HG03521 (cell line): Measurements from ENCODE around the gene AGAP1.

Experiments
- ATAC-seq: cut with Tn5 transposase; IDR thresholded peaks from one replicate; pipeline ENCODE4 v1.9.1; 2021; ENCODE audit warnings: mild to moderate bottlenecking, moderate library complexity; ENCODE audit not compliant: unreplicated experiment

Gene AGAP1

DNA sequence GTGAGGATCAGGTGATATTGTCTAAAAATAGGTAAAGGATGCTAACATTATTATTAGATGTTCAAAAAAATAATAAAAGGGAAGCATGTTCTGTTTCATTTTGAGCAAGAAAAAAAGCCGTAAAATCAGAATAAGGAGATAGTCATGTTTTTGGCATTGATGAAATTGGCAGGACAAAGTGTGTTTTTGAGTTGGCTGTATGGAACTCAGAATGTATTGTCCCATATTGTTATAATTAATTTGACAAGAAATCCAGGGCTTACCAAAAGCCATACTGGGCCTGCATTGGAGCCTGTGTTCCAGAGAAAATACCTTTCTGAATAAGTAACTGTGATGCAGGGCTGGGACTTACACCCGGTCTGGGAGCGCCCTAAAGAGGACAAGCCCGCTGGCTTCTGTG is 232.0 kb downstream of the AGAP1 start:
- no peak for ATAC-seq

DNA sequence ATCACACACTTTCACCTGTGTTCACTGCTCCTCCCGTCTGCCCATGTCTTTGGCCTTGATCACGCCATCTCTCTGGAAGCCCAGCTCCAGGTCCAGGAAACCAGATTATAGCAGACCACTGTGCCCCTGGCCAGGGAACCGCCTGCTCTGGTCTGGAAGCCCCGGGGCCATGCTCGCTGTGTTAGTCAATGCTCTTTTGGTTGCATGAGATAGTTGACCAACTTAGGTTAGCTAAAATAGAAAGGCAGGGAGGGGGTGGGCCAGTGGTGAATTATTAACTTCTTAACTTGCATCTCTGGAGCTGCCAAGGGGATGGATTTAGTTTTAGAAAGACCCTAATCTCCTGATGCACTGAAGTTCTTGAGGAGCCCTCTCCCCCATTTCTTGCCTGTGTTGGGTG is 232.7 kb downstream of the AGAP1 start:
- ATAC-seq: no peak

DNA sequence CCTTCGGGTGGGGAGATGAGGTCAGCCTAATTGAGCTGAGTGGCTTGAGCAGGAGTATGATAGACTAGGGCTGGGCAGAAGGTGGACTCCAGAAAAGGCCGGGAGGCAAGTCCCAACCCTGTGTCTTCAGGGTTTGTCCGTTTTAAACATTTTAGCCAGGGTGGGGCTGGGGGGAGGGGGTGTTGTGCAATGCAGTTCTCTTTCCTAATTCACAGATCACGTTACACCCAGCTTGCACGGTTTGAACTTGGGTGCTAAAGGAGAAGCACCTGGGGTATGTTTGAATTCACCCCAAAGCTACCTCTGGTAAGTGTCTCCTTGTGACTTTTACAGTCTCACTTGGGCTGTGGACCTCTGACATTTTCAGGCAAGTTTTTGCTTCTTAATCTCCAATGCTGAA is 233.3 kb downstream of the AGAP1 start:
- ATAC-seq: no peak

DNA sequence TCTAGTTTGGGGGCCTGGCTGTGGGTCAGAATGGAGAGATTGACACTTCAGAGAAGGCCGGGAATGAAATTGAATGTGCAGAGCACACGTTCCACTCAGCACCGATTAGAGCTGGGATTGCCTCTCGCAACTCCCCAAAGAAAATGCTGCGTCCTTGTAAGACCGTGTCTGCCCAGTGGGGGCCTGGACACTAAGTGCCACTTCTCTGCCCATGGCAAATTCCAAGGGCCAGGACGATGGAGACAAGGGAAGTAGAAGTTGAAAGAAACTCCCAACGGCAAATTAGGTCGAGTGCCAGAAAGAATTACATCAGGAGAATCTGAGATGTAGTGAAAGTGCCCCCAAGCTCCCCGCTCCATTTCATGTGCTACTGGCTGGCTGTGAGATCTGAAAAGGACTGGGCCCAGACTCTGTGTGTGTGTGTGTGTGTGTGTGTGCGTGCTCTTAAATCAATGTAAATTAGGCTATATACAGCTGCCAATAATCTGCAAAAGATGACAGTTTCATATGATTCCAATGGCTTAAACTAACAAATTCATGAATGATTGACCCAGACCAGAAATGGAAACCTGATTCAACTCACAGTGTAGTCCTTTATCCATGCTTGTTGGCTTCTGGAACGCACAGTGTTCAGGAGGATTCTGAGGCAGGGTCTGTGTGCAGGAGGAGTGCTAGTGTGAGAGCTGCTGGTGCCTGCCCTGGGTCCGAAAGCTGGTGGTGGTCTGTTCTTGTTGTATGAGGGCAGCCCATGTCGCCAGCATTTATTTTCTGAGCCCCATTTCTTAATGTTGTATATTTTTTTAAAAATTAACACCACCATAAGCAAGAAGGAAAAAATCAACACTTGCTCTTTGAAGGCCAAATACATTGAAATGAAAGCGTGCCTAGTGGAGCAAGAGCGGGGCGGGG is 234.3 kb downstream of the AGAP1 start:
- ATAC-seq: no peak

DNA sequence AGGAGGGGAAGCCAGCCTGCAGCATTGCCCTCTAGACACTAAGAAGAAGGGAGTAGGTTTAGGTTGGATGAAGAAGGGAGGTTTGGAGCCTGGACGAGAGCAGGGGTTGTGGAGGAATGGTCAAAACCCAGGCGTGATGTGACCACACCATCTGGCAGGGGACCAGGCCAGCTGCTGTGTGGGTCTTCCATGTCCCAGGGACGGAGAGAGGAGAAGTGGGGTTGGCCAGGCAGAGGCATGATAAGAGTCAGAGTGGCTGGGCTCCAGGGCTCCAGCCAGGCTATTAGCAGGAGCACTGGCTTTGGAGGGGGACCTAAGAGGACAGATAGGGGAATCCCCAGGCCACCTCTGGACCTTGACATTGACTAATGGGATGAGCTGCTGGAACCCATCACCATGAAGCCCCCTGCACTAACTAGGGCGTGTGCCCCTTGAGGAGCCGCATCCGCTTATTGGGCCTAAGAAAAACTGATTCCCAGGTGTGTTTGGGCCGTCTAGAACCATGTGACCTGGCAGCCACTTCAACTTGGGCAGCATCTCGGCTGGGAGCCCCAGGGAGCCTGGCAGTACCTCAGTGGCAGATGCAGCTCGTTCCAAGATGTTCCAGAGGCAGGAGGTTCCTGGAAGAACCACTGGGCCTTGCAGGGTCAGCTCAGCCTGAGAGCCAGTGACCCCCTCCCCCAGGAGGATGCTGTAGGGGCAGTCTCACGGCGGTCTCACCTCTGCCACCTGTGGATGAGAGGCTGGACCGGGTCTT is 235.1 kb downstream of the AGAP1 start:
- ATAC-seq: no peak

DNA sequence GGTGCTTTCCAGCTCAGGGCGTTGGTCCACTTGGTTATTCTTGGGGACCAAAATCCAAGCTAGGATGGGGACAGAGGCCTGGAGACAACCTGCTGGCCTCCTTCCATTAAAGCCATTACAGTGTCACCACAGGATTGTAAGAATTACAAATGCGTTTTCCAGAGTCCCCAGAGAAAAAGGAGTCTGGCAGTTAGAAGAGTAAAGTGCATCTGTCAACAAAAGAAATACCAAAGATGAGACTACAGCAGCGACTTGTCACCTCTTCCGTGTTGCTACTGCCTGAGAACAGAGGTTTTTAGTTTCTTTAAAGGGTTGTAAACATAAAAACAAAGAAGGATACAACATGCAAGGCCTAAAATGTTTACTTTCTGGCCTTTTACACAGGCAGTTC is 235.7 kb downstream of the AGAP1 start:
- ATAC-seq: no peak

DNA sequence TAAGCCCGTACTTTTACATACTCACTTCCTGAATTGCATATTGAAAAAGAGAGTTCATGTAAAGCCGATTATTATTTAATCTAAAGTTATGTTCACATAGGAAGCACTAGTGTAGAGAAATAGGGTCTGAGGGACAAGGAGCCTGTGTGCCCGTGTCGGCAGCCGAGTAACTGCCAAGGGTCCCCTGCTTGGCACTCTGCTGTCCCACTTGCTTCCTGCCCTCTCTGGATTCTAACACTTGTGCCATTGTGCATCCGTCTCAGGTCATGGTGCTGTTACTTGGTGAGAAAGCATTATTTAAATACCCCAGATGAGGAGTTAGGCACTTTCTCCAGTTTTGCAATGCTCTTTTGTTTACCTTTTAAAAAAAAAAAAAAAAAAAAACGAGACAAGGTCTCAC is 236.3 kb downstream of the AGAP1 start:
- ATAC-seq: no peak

DNA sequence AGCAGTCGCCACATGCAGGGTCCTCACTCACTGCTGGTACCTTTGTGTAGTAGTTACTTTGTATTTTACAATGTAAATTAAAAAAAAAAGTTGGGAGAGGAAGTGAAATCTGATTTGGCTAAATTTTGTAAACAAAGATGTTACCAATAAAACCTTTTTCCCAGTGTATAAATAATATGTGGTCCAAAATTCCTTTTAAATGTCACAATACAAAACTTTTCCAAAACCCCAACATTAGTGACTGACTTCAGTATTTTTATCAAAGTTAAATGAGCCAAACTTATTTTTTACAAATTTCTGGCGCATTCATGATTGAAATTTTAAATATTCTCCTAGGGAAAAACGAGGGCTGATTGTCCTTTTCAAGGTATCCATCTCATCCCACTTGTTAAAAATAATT is 239.9 kb downstream of the AGAP1 start:
- no peak for ATAC-seq

DNA sequence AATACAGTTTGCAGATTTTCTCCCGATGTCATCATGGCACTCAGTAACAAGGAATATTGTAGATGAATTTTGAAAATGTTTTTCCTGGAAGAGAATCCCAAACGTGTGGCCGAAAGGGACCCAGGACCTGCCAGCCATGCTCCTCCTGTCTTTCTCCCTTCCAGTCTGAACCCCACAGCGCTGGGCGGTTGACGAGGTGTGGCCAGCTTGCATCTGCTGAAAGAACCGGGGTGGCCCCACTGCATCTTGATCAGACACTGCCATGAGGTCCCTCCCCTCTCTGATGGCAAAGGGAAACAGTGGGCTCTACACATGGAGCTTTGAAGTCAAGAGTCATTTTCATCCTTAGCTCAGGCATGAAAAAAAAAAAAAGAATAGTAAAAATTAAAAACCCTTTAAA is 240.3 kb downstream of the AGAP1 start:
- no peak for ATAC-seq

DNA sequence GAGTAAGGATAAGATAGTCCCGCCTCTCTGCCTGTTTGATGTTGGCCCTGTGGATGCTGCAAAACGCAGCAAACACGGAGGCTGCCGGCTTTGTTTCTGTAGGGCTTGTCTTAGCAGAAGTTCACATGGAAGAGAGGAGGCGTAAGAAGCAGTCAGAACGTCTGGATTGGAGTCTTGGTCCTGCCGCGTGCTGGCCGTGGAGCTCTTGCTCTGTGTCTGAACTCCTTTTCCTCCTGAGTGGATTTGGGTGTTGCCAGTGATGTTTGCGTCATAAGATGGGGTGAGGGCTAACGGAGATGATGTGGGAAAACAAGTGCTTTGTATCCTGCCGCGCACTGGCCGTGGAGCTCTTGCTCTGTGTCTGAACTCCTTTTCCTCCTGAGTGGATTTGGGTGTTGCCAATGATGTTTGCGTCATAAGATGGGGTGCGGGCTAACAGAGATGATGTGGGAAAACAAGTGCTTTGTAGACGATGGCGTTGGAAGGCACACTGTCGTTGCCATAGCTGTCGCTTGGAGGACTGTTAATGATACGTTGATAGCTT is 240.9 kb downstream of the AGAP1 start:
- ATAC-seq: no peak

DNA sequence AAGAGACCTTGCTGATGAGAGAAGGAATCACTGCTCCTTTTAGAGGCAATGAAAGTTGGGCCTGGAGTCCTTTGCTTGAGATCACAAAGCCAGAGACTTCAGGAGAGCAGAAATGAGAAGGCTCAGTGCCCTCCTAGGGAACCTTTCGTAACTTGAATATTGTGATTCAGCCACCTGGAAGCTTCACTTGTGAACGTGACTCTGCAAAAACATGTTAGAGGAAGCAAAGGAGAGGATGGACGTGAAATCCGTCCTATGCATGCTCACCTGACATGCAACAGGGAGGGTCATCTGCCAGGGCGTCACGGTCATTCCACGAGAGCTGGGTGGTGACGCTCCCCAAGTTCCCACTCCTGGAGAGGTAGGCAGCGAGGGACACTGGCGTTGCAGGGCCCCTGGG is 243.6 kb downstream of the AGAP1 start:
- no peak for ATAC-seq

DNA sequence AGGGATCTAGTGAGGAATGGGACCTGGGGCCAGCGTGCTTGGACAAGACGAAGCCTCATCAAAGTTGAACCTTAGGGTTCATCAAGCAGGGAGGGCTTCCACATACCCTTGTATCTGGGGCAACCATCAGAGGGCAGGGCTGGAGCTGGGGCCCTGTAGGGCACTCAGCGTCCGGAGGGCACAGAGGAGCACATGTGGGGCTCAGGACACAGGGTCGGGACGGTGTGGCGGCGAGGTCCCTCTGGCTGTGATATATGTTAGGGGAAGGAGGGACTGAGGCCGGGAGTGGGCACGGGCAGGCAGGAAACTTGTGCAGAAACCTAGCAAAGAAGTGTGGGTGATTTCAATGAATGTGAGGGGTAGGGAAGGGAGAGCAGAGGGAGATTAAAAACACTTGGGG is 244.0 kb downstream of the AGAP1 start:
- ATAC-seq: no peak

DNA sequence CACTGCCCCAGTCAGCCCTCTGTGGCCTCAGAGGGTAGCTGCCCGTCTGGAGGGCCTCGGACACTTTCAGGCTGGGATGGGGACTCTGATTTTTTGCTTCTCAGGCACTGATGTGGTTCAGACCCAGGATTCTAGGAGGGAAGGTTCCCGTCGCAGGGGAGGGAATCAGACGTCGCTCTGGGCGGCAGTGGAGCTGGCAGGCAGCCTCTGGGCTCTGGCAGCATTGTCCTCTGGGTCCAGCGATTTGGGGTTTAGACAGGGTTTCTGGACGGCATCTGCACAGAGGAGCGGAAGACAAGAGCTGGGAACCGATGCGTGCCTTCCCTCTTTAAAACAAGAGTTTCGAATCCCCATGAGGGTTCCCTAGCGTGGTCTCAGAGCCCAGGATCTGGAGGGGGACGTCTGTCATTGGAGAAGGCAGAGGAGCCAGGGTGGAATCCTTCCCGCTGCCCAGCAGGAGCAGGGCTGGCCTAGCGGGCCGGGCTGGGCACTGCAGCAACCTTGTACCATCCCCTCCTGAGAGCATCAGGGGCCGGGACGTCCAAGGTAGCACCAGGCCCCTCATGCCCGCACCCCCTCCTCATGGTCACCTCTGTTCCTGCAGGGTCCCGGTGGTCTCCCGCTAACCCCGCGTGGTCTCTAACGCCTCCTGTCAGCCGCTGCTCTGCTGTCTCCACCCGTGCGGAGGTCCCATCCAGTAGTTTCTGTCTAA is 246.0 kb downstream of the AGAP1 start:
- ATAC-seq: no peak

DNA sequence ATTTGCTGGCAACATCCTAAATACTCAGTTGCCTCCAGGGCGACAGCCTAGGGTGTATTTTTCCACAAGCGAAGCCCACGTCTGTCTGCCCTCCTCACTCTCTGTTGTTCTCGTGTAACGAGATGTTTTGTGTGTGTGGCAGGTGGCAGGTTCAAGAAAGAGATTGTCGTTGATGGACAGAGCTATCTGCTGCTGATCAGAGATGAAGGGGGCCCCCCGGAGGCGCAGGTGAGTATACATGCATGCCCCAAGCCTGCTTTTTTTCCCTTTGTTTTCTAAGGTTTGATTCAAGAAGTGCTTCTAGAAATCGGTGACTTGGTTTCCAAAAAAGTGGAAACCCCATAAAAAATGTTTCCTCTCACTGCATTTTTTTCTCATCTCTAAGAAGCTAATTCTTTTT is 247.0 kb downstream of the AGAP1 start:
- ATAC-seq: no peak

DNA sequence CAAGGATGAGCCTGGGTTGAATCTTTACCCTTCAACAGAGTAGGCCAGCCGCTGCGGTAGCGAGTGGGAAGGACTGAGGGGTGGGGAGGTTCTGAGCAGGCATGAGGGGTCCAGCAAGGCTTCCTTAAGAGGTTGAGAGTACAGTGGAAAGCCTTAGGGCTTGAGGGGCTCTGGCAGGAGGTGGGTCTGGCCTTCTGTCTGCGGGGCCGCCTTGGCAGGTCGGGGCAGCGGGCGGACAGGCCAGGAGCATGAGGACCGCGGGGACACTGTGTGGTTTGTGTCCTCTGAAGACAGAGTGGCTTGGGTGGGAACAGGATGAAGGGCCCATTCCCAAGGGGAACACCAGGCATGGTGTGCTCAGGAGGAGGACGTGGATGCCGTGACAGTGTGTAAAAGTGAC is 250.3 kb downstream of the AGAP1 start:
- no peak for ATAC-seq

DNA sequence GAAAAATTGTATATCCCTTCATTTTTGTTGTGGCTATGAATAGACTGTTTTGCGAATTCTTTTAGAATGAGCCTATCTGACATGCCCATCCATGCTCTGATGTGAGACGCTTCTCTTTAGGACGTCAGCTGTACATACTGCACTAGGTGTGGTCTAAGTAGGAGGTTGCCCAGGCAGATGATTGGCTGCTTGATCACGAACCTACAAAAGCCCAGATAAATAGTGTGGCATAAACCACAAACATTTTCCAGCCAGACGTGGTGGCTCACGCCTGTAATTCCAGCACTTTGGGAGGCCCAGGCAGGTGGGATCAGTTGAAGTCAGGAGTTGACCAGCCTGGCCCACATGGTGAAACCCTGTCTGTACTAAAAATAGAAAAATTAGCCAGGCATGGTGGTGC is 251.8 kb downstream of the AGAP1 start:
- ATAC-seq: no peak

DNA sequence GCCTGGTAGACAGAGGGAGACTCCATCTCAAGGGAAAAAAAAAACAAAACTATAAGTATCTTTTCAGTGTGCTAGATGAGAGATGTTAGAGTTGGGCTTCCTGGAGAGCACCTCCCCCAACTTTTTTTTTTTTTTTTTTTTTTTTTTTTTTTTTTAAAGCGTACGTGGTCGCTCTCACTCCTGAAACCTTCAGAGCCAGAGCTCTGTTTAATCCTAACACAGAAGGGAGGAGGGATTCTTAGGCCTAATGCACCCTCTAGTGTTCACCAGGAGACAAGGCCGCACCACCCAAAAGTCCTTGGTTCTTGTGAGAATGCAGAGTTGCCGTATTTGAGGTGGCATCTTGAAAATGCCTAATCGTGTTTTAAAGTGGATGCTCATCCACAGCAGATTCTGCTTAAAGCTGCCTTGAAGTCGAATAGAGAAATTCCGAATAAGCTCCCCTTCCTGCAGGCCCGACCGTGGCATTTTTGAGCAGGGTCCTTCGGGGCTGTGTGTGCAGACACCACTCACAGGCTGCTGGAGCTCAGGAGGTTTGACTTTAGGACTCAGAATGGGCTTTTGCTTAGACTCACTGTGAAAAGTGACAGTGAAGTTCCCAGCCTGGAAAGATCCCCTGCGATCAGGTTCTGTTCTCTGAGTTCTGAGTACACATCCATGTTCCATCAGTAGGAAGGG is 252.6 kb downstream of the AGAP1 start:
- ATAC-seq: no peak

DNA sequence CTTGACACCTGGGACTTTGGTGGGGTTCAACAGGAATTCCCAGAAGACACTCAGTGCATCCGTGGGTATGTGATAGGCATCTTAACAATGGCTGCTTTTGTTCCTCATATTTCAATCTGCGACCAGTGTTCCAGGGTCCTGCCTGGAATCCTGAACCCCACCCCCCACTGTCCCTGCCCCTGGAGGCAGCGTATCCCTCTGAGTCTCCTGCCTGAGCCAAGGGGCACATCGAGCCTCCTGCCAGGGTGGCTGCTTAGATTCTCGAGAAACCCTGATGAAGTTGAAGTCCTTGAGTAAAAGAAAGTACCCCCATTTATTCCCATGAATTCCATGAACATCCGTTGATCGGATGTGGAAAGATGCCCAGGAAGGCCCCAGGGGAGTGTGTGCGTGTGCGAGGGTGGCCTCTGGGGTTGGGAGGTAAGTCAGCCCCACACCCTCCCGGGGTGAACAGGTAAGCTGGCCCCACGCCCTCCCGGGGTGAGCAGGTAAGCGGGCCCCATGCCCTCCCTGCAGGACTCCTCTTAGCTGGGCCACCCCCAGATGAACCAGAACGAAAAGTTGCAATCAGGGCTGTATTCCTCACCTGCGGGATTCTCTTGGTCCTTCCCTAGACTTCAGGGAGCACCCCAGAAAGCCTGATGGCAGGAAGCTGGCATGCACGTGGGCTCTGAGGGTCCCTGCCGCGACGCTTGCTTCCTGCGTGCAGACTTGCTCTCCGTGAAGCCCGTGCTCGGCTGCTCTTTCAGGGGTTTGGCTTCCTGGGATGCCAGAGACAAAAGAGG is 253.3 kb downstream of the AGAP1 start:
- no peak for ATAC-seq

DNA sequence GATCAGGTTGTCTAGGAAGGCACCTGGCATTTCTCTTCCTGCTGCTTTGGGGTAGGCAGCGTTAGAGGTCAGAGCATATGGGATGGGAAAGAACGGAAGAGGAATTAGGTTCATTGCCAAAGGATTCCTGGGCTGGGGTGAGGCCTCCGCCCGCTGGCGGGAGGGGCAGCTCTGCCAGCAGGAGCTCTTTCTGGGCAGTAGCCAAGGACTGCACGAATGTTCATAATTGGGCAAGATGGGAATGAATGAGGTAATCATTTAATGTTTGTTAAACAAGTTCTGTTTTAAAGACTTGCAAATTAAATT is 253.9 kb downstream of the AGAP1 start:
- no peak for ATAC-seq

DNA sequence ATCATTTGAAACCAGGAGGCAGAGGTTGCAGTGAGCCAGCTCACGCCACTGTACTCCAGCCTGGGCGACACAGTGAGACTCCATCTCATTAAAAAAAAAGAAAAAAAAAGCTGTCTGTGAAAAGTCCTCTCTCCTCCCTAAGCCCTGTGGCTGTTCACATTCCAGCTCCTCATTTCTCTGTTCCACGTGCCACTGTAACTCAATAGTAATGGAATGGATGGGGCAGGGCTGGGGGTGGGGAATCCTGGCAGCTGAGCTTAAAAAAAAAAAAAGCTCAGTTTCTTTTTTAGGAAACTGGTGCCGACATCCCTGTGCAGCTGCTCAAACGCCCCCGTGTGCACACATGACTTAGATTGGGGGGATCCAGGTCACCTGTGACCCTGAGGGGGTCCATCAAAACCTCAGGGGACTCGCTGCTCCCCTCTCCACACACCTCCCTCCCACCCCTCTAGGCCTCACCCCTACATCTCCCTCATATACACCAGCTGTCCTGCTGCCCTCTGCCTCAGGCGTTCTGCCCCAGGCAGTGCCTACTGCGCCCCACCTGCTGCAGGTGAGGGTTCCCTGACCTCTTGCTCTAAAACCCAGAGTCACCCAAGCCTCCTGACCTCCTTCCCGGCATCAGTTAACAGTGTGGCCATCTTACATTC is 255.4 kb downstream of the AGAP1 start:
- no peak for ATAC-seq
